HL-60 (cell line): Measurements from ENCODE around the gene PPP2R5C.

Experiments
- DNase-seq, 2 experiments: peaks; one replicate each; pipeline ENCODE4 v3.0.0-alpha.2; 2010 to 2020; ENCODE audit warnings: low read depth in 1 of 2, low spot score in 1 of 2
- H3K27ac ChIP-seq: fragments of 250-450 bp; sonication (Bioruptor Pico); replicated peaks from 2 replicates; pipeline ENCODE4 v1.5.1; 2020; ENCODE audit warnings: mild to moderate bottlenecking, moderate library complexity
- H3K27me3 ChIP-seq: fragments of 250-450 bp; sonication (Bioruptor Pico); 2 replicates; pipeline ENCODE4 v1.5.1; 2021; ENCODE audit warnings: mild to moderate bottlenecking, moderate library complexity; ENCODE audit not compliant: insufficient read depth, poor library complexity, severe bottlenecking
- H3K4me3 ChIP-seq: replicated peaks from 2 replicates; pipeline ENCODE4 v1.5.1; 2011; ENCODE audit warnings: mild to moderate bottlenecking, control low read depth, low read length; ENCODE audit not compliant: insufficient read depth
- GABPA ChIP-seq: IDR thresholded peaks from 2 replicates; pipeline ENCODE4 v1.6.1; 2012; ENCODE audit warnings: low read depth
- POLR2AphosphoS5 ChIP-seq: IDR thresholded peaks from 2 replicates; pipeline ENCODE4 v1.6.1; 2012; ENCODE audit warnings: low read depth
- SPI1 ChIP-seq: IDR thresholded peaks from 2 replicates; pipeline ENCODE4 v1.6.1; 2012; ENCODE audit warnings: low read depth, mild to moderate bottlenecking, borderline replicate concordance
- TF ChIP-seq, protein P1 (sequence below): IDR thresholded peaks from 2 replicates; pipeline ENCODE4 v1.6.1; 2012; ENCODE audit warnings: low read depth; ENCODE audit not compliant: insufficient replicate concordance
- TF ChIP-seq, protein P2 (sequence below): IDR thresholded peaks from one replicate; pipeline ENCODE4 v1.5.1; 2011; ENCODE audit warnings: low read length, control low read depth, inconsistent platforms; ENCODE audit not compliant: insufficient read depth

PPP2R5C gene

DNA sequence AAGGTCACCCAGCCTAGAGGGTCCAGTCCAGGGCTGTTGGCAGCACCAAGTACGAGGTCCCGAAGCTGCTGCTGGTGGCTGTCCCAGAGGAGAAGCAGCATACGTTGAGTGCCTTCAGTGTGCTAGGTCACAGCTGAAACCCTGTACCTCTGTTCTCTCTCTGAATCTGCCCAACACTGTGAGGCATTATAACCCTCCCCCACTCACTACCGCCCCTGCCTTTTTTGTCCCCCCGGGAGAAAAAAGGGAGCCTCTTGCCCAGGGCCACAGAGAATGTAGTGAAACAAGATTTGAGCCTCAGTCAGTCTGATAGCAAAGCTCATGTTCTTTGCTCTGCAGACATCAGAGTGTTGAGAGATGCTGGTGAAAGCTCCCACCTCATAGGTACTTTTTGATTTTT lies 53.4 kb downstream of the PPP2R5C start:
- Histone ChIP-seq H3K27me3 (no peaks in the 10 kb centered on the region), H3K27ac (no peak overlapping the region)
- no peak for DNase-seq

DNA sequence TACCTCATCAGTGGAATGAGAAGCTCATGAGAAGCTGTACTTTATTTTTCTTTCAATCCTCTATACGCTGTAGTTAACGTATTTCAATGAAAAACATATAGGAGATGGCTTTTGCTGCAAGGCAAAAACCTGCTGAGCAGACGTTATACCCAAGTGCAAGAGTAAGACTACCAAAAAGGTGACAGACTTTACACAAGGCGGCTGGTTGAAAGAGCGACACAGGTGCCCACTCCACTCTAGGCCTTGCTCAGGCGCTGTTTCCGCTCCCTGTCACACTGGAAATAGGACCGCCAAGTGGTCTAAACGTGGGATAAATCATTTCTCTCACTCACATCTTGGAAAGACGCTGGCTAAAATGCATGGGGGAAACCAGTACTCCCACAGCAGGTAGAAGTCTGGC lies 54.5 kb downstream of the PPP2R5C start:
- DNase-seq = no peak
- H3K4me3 ChIP-seq = no peak overlapping the region
- no peaks in the 10 kb centered on the region for H3K27me3 ChIP-seq
- H3K27ac ChIP-seq = no peak overlapping the region
- TF ChIP-seq SPI1 = no peak
- TF ChIP-seq, protein P1, sequence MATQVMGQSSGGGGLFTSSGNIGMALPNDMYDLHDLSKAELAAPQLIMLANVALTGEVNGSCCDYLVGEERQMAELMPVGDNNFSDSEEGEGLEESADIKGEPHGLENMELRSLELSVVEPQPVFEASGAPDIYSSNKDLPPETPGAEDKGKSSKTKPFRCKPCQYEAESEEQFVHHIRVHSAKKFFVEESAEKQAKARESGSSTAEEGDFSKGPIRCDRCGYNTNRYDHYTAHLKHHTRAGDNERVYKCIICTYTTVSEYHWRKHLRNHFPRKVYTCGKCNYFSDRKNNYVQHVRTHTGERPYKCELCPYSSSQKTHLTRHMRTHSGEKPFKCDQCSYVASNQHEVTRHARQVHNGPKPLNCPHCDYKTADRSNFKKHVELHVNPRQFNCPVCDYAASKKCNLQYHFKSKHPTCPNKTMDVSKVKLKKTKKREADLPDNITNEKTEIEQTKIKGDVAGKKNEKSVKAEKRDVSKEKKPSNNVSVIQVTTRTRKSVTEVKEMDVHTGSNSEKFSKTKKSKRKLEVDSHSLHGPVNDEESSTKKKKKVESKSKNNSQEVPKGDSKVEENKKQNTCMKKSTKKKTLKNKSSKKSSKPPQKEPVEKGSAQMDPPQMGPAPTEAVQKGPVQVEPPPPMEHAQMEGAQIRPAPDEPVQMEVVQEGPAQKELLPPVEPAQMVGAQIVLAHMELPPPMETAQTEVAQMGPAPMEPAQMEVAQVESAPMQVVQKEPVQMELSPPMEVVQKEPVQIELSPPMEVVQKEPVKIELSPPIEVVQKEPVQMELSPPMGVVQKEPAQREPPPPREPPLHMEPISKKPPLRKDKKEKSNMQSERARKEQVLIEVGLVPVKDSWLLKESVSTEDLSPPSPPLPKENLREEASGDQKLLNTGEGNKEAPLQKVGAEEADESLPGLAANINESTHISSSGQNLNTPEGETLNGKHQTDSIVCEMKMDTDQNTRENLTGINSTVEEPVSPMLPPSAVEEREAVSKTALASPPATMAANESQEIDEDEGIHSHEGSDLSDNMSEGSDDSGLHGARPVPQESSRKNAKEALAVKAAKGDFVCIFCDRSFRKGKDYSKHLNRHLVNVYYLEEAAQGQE = no peak
- no peak for TF ChIP-seq POLR2AphosphoS5
- TF ChIP-seq, protein P2, sequence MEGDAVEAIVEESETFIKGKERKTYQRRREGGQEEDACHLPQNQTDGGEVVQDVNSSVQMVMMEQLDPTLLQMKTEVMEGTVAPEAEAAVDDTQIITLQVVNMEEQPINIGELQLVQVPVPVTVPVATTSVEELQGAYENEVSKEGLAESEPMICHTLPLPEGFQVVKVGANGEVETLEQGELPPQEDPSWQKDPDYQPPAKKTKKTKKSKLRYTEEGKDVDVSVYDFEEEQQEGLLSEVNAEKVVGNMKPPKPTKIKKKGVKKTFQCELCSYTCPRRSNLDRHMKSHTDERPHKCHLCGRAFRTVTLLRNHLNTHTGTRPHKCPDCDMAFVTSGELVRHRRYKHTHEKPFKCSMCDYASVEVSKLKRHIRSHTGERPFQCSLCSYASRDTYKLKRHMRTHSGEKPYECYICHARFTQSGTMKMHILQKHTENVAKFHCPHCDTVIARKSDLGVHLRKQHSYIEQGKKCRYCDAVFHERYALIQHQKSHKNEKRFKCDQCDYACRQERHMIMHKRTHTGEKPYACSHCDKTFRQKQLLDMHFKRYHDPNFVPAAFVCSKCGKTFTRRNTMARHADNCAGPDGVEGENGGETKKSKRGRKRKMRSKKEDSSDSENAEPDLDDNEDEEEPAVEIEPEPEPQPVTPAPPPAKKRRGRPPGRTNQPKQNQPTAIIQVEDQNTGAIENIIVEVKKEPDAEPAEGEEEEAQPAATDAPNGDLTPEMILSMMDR = no peak
- no peak for TF ChIP-seq GABPA

More for the DNA sequence above, 53.4 kb downstream of the PPP2R5C start:
- no peak overlapping the region for H3K4me3 ChIP-seq
- TF ChIP-seq, protein P2 = no peak
- TF ChIP-seq GABPA (no peak), POLR2AphosphoS5 (no peak), SPI1 (no peak)
- TF ChIP-seq, protein P1 = no peak

DNA sequence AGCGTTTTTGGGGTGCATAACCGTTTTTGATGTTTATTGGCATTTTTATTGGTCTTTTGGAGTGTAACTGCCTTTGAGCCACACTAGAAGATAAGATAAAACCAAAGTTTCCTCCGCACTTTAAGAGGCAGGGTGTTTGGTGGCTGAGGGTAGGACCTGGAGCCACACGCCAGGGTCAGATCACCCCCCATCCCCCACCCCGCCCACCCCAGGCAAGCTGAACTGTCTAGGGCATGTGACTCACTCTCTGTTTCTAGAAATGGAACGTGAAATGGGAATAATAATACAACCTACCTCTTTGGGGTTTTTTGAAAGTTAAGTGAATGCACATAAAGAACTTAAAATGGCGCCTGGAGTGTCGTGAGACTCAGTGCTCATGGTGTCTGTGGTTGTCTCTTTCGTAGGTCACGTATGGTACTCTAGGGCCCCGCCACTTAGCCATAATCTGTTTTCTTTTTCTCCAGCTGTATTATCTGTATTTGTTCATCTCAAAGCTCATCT lies 56.0 kb downstream of the PPP2R5C start:
- Histone ChIP-seq H3K4me3 (no peak overlapping the region), H3K27ac (no peak overlapping the region), H3K27me3 (no peaks in the 10 kb centered on the region)
- no peak for TF ChIP-seq SPI1
- TF ChIP-seq, protein P1 = no peak
- TF ChIP-seq, protein P2 = no peak
- no peak for TF ChIP-seq POLR2AphosphoS5
- TF ChIP-seq GABPA = no peak
- no peak for DNase-seq
